ENCODE data around the gene PSMD2. TPM values are rescaled to one million over a fixed set of nuclear protein-coding genes. Genes with fewer than 3 reads are reported as not detected.

Gene PSMD2
- total RNA-seq, 2 experiments from 2014 or later, result 309 to 314 TPM

- CTCF ChIA-PET, result no interaction called here
- POLR2A ChIA-PET, result no interaction called here
These were observed 9.7 kb downstream of the PSMD2 start for GRCh38 chr3:184308744-184309143.

GRCh38 chr3:184311633-184312032 lies 12.6 kb downstream of the PSMD2 start:
- ChIA-PET POLR2A (no interaction called here), CTCF (no interaction called here)

- CTCF ChIA-PET, result no interaction called here
- POLR2A ChIA-PET, result no interaction called here
These were observed 15.3 kb downstream of the PSMD2 start, which contains the start of gene EIF4G1 for GRCh38 chr3:184314363-184314699. TSS of gene EIF4G1 (plus strand) at chr3:184314606. CDS start at chr3:184315797, 1,191 bp downstream.

GRCh38 chr3:184314700-184315542 lies 15.9 kb downstream of the PSMD2 start:
- ChIA-PET CTCF (no interaction called here), POLR2A (interaction anchor here (0.5 to 1.1 kb wide), 2 partner anchors 11 to 117 kb away, joined by 3 to 4 read pairs; no protein-coding TSS in a partner anchor)

- POLR2A ChIA-PET, result interaction anchor here (1.1 kb wide), 1 partner anchor 10 kb away, joined by 4 read pairs; no protein-coding TSS in a partner anchor
- CTCF ChIA-PET, result interaction anchor here (0.9 kb wide), 1 partner anchor 47 kb away, joined by 4 read pairs; no protein-coding TSS in a partner anchor
These were observed 16.5 kb downstream of the PSMD2 start for GRCh38 chr3:184315543-184315867.

DNA sequence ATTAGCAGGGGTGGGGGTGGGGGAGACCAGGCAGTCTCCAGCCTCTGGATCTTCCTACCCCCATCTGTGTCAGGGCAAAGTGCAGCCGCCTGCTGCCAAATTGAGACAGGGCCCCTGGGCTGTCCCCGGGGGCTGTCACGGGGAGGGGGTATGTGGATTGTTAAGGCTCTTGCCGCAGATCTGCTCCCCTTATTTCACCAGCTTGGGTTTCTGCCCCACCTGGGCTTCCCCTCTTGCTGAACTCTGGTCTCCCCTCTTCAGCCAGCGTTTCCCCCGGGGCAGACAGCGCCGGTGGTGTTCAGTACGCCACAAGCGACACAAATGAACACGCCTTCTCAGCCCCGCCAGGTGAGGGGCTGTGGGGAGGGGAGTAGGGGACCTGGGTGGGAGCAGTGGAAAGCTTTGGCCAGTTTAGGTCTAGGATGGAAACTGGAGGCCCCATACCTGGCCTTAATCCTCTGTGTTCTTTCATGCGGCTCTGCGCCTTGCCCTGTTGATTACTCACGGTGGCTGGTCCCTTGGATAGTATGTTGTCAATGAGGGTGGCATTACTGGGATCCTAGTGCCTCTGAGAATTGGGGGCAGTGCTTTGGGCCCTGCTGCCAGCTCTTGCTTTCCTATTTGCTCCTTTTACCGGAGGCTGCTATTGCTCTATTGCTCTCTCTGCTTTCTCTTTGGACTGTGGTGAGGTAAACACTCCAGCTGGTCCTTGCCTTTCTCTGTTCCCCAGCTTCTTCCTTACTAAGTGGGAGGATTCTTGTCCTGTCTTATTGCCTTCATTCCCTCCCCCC lies 17.0 kb downstream of the PSMD2 start:
- CTCF ChIA-PET, result interaction anchor here (0.9 kb wide), 1 partner anchor 46 kb away, joined by 4 read pairs; no protein-coding TSS in a partner anchor
- POLR2A ChIA-PET, result interaction anchor here (0.9 kb wide), 1 partner anchor 46 kb away, joined by 3 read pairs; no protein-coding TSS in a partner anchor

DNA sequence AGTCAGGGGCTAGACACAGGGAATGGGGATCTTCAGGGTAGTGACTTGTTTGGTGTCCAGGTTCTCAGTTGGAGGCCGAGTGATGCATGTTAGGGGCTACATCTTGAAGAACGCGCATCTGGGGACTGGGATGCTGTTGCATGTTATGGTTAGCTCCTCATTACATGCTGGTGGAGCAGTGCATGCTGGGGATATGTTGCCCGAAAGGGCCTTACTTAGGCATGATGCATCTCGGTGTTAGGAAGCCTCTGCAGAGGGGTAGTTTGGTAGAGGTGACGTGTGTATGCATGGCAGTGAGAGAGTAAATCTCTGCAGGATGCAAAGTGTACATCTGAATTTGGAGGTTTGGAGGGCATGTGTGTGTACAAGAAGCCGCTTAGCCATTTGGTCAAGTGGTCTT lies 17.8 kb downstream of the PSMD2 start:
- CTCF ChIA-PET, result no interaction called here

DNA sequence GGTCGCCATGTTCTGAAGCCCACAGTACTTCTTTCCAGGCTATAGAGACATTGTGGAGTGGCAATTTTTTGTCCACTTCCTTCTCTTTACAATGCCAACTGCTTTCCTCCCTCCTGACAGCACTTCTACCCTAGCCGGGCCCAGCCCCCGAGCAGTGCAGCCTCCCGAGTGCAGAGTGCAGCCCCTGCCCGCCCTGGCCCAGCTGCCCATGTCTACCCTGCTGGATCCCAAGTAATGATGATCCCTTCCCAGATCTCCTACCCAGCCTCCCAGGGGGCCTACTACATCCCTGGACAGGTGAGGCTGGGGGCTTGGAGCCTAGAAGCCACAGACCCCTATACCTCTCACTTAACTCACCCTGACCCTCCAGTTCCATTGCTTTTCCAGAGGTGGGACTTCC lies 18.2 kb downstream of the PSMD2 start:
- CTCF ChIA-PET, result interaction anchor here (0.6 to 1.6 kb wide), 2 partner anchors 10 to 398 kb away, joined by 3 read pairs; no protein-coding TSS in a partner anchor
- POLR2A ChIA-PET, result interaction anchor here (1.2 kb wide), 1 partner anchor 17 kb away, joined by 6 read pairs; no protein-coding TSS in a partner anchor

More for the DNA sequence above, 17.8 kb downstream of the PSMD2 start:
- POLR2A ChIA-PET, result interaction anchor here (0.9 kb wide), 1 partner anchor 45 kb away, joined by 3 read pairs; no protein-coding TSS in a partner anchor

DNA sequence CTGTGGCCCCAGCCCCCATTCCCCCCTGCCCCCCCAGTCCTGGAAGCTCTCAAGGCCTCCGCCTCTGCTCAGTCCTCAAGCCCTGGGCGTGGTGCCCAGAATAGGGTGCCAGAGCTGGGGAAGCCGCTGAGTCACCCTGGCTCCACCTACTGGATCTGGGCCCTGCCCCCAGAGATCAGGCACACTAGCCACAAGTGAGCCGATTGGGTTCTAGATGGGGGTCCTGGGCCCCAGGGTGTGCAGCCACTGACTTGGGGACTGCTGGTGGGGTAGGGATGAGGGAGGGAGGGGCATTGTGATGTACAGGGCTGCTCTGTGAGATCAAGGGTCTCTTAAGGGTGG lies 21.0 kb downstream of the PSMD2 start:
- ChIA-PET POLR2A (interaction anchor here (1.1 kb wide), 1 partner anchor 10 kb away, joined by 3 read pairs; no protein-coding TSS in a partner anchor), CTCF (interaction anchor here (0.8 to 2.0 kb wide), 2 partner anchors 14 to 33 kb away, joined by 4 to 5 read pairs; no protein-coding TSS in a partner anchor)

DNA sequence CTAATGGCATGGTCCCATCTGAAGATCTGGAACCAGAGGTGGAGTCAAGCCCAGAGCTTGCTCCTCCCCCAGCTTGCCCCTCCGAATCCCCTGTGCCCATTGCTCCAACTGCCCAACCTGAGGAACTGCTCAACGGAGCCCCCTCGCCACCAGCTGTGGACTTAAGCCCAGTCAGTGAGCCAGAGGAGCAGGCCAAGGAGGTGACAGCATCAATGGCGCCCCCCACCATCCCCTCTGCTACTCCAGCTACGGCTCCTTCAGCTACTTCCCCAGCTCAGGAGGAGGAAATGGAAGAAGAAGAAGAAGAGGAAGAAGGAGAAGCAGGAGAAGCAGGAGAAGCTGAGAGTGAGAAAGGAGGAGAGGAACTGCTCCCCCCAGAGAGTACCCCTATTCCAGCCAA lies 22.6 kb downstream of the PSMD2 start:
- CTCF ChIA-PET, result no interaction called here

GRCh38 chr3:184322731-184323487 lies 23.9 kb downstream of the PSMD2 start:
- ChIA-PET POLR2A (interaction anchor here (0.6 kb wide), 1 partner anchor 163 kb away, joined by 3 read pairs; no protein-coding TSS in a partner anchor), CTCF (no interaction called here)

More for the DNA sequence above, 22.6 kb downstream of the PSMD2 start:
- POLR2A ChIA-PET, result no interaction called here

DNA sequence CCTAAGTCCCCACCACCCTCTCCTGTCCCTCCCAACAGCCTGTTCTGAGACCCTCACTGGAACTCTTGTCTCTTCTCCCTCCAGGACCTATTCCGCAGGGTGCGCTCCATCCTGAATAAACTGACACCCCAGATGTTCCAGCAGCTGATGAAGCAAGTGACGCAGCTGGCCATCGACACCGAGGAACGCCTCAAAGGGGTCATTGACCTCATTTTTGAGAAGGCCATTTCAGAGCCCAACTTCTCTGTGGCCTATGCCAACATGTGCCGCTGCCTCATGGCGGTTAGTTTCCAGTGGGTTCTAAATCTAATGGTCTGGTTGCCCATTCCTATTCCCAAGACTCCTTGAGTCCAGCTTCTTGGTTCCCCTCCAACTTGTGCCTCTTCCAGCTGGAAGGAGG lies 24.7 kb downstream of the PSMD2 start:
- ChIA-PET CTCF (no interaction called here), POLR2A (no interaction called here)

DNA sequence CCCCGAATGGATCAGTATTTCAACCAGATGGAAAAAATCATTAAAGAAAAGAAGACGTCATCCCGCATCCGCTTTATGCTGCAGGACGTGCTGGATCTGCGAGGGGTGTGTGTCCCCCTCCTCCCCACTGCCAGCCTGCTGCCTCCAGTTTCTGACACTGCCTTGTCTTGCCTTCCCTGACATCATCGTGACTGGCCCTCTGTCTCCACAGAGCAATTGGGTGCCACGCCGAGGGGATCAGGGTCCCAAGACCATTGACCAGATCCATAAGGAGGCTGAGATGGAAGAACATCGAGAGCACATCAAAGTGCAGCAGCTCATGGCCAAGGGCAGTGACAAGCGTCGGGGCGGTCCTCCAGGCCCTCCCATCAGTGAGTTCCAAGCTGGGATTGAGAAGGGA lies 26.2 kb downstream of the PSMD2 start:
- CTCF ChIA-PET, result no interaction called here
- POLR2A ChIA-PET, result interaction anchor here (0.5 to 1.1 kb wide), 2 partner anchors 10 to 41 kb away, joined by 3 to 4 read pairs; no protein-coding TSS in a partner anchor

- ChIA-PET POLR2A (interaction anchor here (0.5 to 1.1 kb wide), 2 partner anchors 11 to 40 kb away, joined by 3 to 4 read pairs; no protein-coding TSS in a partner anchor), CTCF (no interaction called here)
These were observed 26.8 kb downstream of the PSMD2 start for GRCh38 chr3:184325715-184326369.

DNA sequence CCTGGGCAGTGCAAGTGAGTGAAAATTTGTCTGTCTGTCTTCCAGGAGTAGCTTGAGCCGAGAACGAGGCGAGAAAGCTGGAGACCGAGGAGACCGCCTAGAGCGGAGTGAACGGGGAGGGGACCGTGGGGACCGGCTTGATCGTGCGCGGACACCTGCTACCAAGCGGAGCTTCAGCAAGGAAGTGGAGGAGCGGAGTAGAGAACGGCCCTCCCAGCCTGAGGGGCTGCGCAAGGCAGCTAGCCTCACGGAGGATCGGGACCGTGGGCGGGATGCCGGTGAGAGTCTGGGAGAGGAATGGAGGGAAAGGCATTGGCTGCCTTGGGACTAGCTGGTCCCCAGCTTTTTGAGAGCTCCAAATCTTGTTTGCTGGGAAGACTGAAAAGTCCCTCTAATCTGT lies 28.1 kb downstream of the PSMD2 start:
- CTCF ChIA-PET, result interaction anchor here (1.1 kb wide), 1 partner anchor 9 kb away, joined by 3 read pairs; no protein-coding TSS in a partner anchor
- POLR2A ChIA-PET, result no interaction called here

GRCh38 chr3:184328516-184328915 lies 29.5 kb downstream of the PSMD2 start:
- ChIA-PET POLR2A (no interaction called here), CTCF (no interaction called here)

- POLR2A ChIA-PET, result no interaction called here
These were observed 33.5 kb downstream of the PSMD2 start for GRCh38 chr3:184332370-184333090.

GRCh38 chr3:184333190-184333589 lies 34.1 kb downstream of the PSMD2 start:
- CTCF ChIA-PET, result no interaction called here
- POLR2A ChIA-PET, result no interaction called here

More at GRCh38 chr3:184332370-184333090, 33.5 kb downstream of the PSMD2 start:
- CTCF ChIA-PET, result no interaction called here
